ENCODE results near the gene PLEKHG4.

Gene PLEKHG4

DNA sequence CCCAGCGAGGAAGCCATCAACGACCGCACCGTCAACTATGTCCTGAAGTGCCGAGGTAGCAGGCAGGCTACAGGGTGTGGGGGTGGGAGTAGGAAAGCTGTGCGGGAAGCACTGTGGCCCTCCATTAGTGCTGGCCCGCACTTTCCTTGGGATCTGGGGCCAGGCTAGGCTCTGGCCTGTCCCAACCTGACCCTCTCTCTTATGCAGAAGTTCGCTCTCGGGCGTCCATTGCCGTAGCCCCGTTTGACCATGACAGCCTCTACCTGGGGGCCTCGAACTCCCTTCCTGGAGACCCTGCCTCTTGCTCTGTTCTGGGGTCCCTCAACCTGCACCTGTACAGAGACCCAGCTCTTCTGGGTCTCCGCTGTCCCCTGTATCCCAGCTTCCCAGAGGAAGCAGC is 8.6 kb downstream of the PLEKHG4 start:
- no peak for DNase-seq

DNA sequence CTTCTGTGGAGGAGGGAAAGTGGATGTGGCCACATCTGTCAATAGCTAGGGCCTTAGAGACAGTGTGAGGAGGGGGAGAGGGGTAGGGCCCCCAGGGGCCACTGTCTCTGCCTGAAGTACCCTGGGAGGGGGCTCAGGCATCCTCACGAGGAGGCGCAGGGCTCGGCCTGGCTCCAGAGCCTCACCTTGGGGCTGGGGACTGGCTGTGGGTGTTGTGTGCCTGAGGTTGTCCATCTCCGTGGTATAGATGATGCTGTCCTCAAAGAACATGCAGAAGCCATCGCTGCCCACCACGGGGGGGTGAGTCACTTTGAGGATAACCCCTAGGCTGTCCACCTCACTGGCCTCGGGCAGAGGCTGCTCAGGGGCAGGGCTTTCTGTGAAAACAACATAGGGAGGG is 12.1 kb downstream of the PLEKHG4 start:
- DNase-seq, result no peak

DNA sequence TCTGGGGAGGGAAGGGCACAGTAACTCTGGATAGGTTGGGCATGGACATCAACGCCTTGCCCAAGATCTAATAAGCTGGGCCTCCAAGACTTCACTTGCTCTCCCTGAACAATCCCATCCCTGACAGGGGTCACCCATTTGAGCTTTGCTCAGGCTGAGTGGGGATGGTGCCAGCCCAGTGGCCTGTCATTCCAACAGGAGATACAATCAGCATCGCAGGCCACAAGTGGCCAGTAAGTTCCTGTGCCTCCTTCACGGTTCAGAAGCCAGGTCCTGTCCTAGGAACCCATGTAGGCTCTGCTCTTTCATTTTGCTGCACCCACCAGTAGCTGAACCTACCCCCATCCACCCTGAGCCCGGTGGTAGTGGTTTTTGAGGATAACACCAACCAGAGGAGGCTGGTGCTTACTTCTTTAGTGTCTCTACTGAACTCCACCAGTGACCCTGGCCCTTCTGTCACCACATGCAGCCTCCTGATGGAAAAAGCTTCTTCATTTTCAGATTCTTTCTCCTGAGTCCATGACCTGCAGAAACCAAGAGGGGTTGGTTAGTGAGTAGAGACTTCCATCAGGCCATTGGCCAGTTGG is 14.9 kb downstream of the PLEKHG4 start:
- DNase-seq, result no peak

DNA sequence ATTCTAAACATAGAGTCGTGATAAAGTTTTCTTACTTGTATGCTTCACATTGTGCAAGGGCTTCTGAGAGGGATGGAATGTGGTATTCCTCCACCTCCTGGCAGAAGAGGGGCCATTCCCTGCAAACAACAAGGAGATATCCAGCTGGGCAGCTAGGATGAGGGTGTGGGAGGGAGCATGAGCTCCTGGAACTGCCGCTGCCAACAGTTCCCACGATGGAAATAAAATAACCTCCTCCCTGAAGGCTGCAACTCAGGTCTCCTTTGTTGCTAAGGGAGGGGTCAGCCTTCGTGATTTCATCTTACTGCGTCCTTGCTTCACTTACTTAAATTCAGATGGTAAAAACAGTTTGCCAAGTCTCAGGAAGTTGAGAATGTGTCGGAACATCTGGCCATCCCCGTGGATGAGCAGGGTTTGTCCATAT is 15.6 kb downstream of the PLEKHG4 start:
- no peak for DNase-seq

DNA sequence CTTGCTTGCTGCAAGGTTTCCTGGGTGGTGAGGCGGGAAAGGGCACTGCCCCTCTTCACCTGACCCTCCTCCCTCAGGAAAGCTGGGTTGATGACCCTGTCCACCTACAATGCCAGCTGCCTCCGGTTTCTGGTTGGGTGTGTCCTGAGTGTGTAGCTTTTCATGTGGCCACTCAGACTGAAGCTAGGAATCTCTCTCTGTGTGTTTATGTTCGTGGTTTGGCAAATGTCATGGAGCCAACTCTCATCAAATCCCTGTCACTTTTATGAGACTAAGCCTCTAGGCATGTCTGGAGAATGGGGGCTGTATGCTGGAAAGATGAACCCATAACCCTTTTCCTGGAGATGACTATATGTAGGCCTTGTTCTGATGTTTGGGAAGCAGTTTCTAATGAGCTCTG is 17.1 kb downstream of the PLEKHG4 start:
- DNase-seq, result no peak

DNA sequence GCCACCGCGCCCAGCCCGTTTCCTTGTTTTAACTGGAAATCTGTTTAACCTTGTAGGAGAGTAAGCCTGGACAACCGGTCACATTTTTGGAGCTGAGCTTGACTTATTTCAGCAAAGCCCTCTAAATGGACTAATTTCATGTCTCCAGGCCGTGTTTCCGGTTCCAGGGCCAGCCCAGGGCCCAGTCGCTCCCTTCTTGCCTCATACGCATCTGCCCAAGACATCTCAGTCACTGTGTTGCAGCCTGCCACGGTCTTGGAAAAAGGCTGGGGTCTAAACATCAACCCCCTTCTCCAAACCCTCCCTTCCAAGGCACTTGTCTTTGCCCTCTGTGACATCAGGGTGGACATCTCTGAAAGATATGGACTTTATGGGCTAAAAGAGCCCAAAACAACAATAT is 18.9 kb downstream of the PLEKHG4 start:
- DNase-seq, result no peak

DNA sequence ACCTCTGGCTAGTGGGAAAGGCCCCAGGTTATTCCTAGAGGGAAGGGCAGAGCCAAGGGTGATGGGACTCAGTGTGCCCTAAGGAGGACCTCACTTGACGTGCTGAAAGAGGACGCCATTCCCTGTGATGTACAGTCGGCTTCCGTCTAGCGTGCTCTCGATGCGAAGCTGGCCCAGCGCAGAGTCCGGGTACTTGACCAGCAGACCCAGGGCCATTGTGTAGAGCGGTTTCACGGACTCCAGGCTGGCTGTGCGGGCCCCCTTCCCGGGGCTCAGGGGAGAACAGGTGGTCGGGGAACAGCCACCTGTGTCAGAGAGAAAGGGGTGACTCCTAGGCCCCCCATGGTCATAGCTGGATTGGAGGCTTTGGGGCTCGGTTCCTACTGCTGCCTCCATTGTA is 19.9 kb downstream of the PLEKHG4 start:
- DNase-seq, result no peak

DNA sequence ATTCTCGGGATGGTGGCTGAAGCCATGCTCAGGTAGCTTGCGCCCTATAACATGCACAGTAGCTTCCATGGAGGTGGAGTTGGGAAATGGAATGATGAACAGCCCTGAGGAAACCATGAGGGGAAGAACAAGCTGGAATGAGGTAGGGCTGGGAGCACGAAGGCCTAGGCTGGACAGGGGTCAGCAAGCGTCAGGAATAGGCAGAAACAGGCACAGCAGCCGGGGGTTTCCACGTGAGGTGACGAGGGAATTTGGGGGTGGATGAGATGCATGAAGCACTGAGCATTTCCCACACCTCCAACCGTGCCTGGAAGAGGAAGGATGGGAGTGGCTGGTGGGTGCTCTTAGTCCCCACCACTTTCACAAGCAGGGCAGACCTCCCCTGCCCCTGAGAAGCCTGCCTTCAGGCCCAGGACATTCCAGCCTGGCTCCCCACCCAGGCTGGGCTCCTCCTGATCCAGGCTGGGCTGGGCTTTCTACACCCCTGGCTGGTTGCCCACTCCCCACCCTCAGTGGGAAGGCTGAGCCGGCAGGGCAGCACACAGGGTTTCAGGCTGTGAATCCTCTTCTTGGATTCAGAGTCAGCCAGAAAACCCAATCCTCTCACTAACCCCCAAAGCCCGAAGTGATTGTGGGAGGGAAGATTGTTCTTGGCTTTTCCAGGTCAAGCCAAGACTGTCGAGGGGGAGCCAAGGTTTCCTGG is 21.9 kb downstream of the PLEKHG4 start:
- no peak for DNase-seq

DNA sequence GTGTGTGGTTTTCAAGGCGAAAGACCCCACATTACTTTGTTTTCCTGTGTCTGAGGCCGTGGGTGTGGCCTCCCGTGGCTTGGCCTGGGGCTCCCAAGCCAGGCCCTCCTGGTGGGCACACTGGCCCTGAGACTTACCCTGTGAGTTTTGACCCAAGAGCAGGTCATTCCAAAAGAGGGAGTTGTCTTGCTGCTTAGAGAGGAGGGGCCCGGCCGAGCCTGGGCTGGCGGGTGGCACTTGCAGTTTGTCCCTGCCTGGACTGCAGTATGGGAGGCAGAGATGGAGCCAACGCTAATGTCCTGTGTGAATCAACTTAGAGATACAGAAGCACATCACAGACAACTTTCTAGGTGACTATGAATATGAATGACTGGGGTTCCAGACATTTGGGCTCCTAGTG is 22.7 kb downstream of the PLEKHG4 start:
- no peak for DNase-seq

DNA sequence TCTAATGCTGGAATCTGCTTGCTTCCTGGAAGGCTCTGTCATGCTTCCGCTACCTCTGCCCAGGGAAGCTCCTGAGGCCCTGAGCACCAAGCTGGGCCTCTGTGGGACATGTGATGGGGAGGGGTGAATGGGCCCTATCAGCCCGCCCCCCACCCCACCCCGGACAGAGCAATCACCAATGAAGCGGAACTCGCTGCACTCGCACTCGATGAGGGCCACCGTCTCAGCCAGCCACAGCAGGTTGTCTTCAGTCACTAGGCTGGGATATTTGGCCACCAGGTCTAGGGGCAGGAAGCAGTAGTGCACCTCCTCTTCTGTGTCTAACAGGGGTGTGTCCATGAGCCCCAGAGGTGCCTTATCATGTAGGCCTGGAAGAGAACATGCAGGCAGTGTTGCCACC is 23.6 kb downstream of the PLEKHG4 start:
- DNase-seq, result no peak

DNA sequence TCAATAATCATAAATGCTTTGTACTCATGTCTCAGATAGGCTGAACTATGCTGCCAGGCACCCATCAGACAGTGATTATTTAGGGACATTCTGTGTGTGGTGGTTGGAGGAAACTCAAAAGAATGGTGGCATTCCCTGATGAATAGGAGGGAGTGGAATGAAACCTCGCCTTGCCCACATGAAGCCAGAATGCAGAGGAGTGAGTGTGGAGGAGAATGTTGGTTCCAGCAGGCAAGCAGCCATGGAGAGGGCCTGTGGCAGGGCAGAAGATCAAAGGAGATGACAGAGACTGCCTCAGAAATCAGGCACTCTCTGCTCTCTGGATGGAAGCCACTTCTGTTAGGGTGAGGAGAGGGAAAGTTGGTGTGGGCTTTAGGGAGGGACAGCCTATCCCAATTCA is 24.7 kb downstream of the PLEKHG4 start:
- DNase-seq, result no peak

DNA sequence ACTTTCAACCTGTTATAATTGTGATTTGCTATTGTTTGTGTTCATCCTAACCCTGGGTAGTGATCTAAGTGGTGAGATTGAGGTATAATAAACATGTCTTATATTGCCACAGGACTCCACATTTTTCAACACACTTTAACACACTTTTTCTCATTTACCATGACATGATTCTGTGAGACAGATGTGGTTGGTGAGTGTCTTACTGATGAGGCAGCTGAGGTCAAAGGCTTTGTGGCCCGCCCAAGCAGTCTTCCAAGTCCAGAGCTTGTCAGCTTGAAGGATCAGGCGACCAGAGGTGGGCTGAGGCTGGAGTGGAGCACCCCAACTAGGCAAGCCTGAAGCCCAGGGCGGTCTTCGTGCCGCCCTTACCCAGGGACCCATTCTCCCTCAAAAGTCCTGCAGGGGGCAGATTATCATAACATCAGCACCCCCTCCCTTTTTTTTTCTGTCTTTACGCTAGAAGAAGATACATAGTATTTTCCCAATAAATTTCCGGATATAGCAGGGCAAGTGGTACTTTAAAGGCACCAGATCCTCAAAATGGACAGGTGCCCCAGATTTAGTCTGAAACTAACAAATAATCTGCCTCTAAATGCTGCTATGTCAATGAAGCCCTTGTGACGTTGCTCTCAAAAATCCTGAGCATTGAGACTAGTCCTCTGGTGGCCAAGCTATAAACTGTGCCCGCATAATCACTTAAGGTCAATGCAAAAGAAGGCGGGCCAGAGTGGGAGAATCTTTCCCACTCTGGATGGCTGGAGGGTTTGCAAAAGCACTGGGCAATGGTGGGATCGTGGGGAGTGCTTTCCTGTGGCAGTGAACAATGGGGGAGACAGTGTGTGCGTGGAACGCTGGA is 26.1 kb downstream of the PLEKHG4 start:
- DNase-seq, result no peak

DNA sequence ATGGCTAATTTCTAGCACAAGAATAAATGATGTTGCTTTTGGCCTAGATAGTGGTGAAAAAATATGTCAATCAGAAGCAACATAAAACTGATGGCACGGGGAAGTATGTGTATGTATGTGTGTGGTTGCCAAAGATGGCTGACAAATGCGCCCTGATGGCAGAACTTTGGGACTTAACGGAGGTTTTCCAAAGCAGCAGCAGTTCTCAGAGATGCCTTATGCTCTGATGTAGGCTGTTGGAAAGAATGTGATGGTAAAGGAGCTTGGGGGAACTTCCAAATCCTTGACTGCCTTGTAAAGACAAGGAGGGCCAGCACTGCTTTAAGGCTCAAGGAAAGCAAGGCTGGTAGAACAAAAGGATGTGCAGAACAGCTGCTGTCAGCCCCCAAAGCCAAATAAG is 31.2 kb downstream of the PLEKHG4 start:
- no peak for DNase-seq

DNA sequence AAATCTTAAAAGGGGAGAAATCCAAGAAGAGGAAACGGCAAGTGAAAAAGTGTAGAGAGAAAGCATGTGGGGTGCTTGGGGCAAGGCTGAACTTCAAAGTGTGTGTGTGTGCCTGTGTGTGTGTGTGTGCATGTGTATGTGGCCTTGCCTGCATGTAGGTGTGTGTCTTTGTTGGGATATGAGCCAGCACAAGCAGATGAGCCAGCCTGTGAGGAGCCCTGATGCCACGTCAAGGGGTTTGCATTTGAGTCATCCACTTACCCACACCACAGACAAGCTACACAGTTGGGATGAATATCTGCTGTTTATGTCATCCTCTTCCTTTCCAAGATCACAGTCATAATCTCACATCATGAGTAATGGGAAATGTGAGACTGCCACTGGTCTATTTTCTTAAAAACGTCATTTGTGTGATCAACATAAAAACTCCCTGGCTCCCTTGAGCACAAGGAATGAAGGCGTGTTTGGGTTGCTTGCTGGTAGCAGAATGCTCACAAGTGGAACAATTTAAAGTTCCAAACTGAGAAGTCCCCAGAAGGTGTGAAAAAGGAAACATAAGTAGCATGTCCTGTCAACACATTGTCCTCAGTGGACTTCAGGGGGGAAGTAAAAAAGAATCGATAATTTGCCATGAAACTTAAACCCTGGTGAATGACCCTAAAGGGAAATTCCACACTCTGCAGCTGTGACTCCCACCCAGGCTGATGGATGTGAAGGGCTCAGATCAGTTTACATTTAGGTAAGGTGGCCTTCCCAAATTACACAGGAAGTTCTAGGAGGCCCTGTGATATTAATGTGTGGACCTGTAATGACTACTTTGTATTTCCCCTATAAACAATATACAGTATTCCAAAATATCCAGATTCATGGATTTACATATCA is 32.5 kb downstream of the PLEKHG4 start:
- DNase-seq, result peak; percentile 85

DNA sequence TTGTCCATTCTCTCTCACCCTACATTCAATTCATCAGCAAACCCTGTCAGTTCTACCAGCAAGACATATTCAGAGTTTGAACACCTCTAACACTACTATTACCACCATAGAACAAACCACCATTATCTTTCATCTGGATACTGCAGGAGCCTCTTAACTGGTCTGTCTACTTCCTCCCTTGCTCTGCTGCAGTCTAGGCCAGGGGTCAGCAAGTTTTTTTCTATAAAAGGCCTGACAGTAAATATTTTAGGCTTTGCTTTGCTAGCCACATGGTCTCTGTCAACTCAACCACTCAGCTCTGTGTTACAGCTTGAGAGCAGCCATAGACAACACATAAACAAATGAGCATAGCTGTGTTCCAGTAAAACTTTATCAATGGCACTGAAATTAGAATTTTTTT is 33.4 kb downstream of the PLEKHG4 start:
- DNase-seq, result no peak

DNA sequence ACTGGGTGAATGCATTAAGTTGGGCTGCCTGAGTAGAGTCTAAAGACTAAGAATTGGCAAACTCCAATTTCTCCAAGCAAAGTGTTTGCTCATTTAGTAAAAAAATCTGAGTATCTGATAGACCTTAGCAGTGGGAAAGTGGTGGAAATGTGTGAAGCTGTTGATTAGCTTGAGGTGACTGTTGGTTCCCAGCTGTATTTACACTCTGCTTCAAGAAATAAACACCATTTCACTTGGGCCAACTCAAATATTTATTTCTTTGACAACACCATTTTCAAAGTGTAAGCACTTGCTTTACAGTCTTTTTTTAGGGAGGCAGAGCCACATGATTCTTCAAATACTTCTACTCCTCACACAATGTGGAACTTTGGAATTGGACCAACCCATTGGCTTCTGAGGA is 38.5 kb downstream of the PLEKHG4 start:
- DNase-seq, result no peak

DNA sequence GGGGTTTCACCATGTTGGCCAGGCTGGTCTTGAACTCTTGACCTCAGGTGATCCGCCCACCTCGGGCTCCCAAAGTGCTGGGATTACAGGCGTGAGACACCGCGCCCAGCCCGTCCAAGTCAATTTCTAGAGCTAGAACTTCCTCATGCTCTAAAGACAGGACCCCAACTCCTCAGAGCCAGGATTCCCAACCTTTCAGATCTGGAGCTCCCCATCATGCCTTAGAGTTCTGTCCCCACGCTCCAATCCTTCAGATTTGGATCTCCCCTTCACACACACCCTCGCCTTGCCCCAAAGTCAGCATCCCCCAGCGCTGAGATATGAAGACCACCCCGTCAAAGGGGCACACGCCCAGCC is 46.8 kb downstream of the PLEKHG4 start:
- no peak for DNase-seq

DNA sequence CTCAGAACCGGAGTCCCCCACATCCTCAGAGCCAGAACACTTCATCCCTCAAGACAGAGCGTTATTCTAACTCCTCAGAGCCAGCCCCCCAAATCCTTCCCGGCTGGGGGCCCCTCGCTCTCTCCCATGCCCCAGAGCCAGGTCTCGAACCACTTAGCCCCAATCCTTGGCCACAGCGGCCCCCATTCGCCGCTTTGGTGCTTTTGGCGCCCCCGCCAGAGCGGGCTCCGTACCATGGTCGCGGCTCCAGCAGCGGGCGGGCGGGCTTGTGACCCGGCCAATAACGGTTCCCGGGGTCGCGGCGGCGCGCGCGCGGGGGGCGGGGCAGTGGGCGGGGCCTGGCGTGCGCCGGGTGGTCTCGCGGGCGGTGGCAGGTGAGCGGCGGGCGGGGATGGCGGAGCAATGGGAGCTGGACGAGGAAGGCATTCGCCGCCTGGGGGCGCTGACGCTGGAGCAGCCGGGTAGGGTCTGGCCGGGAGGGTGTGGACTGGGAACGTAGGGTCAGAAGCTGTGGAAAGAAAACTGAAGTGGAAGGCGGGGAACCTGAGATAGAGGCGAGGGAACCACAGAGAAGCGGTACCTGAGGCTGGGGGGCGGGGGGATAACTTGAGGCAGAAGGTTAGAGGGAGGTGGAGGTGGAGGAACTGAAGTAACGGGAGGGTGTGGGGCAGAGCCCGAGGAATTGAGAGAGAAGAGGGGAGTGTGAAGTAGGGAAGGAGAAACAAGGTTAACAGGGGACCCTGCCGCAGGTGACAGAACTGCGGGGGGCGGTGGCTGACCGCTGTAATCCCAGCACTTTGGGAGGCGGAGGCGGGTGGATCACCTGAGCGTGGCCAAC is 47.4 kb downstream of the PLEKHG4 start, which contains the start of the genes KCTD19 and LRRC36:
TSS of gene KCTD19 (minus strand) at position 270 of the 838 bp plus-strand sequence. CDS start at position 236, 34 bp downstream.
TSS of gene LRRC36 (plus strand) at position 344 of the 838 bp plus-strand sequence. CDS start at position 392, 48 bp downstream.
- DNase-seq, result peak; percentile 14

DNA sequence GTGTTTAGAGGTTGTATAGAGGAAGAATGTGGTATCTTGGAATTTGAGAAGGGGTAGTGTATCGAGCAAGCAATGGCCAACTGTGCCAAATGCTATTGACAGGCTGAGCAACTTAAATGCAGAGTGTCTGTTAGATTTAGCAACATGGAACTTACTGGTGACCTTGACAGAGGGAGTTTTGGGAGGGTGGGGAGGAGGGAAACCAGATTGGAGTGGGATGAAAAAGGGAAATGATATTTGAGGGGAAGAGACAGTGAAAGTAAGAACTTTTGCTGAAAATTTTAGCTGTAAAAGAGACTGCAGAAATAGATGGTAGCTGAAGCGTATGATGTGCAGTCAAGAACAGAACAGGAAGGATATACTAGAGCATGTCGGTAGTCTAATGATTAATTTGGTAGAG is 48.4 kb downstream of the PLEKHG4 start:
- no peak for DNase-seq

DNA sequence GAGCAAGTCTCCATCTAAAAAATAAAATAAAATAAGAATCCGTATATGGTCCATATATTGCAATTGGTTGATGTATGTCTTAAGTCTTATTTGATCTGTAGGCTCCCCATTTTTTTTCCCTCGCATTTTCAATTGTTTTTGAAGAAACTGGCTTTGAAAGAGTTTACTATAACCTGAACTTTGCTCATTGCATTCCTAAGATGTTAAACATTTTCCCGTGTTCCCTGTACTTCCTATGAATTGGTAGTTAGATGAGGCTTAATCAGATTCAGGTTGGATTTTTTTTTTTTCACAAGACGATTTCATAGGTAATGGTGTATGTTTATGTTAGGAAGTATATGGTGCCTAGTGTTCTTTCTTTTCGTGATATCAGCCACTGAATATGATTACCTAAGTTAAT is 50.6 kb downstream of the PLEKHG4 start:
- DNase-seq, result no peak

DNA sequence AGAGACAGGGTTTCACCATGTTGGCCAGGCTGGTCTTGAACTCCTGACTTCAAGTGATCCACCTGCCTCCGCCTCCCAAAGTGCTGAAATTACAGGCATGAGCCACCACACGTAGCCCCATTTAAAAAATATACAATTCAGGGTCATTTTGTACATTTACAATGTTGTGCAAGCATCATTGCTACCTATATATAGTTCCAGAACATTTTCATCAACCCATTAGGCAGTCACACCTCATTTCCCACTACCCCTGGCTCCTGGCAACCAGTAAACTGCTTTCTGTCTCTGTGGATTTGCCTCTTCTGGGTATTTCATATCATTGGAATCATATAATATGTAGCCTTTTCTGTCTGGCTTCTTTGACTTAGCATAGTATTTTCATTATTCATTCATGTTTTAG is 54.0 kb downstream of the PLEKHG4 start:
- no peak for DNase-seq

DNA sequence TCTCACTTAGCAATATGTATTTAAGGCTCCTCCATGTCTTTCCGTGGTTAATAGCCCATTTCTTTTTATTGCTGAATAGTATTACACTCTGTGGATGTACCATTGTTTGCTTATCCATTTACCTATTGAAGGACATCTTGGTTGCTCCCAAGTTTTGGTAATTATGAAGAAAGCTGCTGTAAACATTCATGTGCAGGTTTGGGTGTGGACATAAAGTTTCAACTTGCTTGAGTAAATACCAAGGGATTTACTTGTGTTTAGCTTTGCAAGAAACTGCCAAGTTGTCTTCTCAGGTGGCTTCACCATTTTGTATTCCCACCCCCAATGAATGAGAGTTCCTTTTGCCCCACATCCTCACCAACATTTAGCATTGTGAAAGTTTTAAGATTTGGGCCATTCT is 56.8 kb downstream of the PLEKHG4 start:
- DNase-seq, result no peak

Measured in stimulated activated naive CD4-positive, alpha-beta T cell treated with Interleukin-2 at 50 U/mL for 16 hours (primary cell).